Measurements from ENCODE around the gene FSIP2.

DNA sequence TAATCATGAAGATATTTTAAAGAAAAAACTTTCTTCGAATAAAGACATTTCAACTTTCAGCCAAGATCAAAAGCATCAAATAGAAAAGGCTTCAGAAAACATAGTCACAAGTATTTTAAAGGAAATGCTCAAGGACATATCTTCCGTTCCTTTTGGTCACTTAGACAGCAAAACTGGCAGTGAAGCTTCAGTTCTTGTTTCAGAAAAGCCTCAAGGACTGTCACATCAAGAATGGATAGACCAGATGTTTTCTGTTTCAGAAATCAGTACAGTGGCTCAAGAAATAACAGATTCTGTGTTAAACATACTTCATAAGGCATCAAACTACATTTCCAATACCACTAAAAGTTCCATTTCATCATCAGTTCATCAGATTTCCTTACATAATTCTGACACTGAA lies 51.8 kb downstream of the FSIP2 start:
- TF ChIP-seq, protein P1, sequence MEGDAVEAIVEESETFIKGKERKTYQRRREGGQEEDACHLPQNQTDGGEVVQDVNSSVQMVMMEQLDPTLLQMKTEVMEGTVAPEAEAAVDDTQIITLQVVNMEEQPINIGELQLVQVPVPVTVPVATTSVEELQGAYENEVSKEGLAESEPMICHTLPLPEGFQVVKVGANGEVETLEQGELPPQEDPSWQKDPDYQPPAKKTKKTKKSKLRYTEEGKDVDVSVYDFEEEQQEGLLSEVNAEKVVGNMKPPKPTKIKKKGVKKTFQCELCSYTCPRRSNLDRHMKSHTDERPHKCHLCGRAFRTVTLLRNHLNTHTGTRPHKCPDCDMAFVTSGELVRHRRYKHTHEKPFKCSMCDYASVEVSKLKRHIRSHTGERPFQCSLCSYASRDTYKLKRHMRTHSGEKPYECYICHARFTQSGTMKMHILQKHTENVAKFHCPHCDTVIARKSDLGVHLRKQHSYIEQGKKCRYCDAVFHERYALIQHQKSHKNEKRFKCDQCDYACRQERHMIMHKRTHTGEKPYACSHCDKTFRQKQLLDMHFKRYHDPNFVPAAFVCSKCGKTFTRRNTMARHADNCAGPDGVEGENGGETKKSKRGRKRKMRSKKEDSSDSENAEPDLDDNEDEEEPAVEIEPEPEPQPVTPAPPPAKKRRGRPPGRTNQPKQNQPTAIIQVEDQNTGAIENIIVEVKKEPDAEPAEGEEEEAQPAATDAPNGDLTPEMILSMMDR (IDR thresholded peaks at IDR 0.05), result no peak
- TF ChIP-seq EZH2 (IDR thresholded peaks at IDR 0.05), result no peak
